Measurements from ENCODE around the gene KRTAP5-9. TPM values are rescaled to one million over a fixed set of nuclear protein-coding genes. Genes with fewer than 3 reads are reported as not detected.
"Not testable (repeated sequence)": the region's sequence is repeated elsewhere in the genome, so short reads cannot be mapped to it uniquely, and the experiment has no call there.

Gene KRTAP5-9
- total RNA-seq, 4 donors from 2014 or later = not detected

- Histone ChIP-seq H3K4me1 (no peaks in the 10 kb centered on the region), H3K36me3 (no peaks in the 10 kb centered on the region), H3K4me3 (no peak overlapping the region), H3K9me3 (no peaks in the 10 kb centered on the region), H3K27me3 (no peaks in the 10 kb centered on the region), H3K27ac (no peak overlapping the region)
- intact Hi-C loops (cut with DNase I; ENCODE audit: low total_unique reads) = no loop called here
- TF ChIP-seq POLR2A (IDR thresholded peaks at IDR 0.05) = no peak
- TF ChIP-seq CTCF (IDR thresholded peaks at IDR 0.05) = no peak
- no peak for DNase-seq
Observed at GRCh38 chr11:71572811-71573210, 24.6 kb downstream of the KRTAP5-9 start.

DNA sequence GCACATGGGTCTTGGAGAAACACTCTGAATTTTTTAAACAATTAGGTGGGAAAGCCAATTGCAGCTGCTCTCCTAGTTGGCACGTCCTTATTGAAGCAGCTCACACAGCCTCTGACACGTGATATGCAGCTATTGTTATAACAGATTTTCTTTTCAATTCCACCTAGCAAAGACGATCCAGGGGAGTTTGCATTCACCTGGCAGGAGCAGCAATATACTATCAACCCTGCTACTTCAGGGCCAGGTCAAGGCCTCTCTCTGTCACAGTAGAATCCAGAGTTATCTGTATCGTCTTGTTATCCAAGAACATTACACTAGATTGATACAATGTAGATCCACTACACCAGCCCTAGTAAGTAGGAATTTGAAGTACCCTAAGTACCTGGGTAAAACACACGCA is 26.2 kb downstream of the KRTAP5-9 start:
- intact Hi-C loops (cut with DNase I; ENCODE audit: low total_unique reads) = no loop called here
- H3K4me3 ChIP-seq = no peak overlapping the region
- H3K27me3 ChIP-seq = no peaks in the 10 kb centered on the region
- TF ChIP-seq POLR2A (IDR thresholded peaks at IDR 0.05) = no peak
- TF ChIP-seq CTCF (IDR thresholded peaks at IDR 0.05) = no peak
- no peaks in the 10 kb centered on the region for H3K4me1 ChIP-seq
- no peak overlapping the region for H3K27ac ChIP-seq
- no peak for DNase-seq
- no peaks in the 10 kb centered on the region for H3K9me3 ChIP-seq
- H3K36me3 ChIP-seq = no peaks in the 10 kb centered on the region

DNA sequence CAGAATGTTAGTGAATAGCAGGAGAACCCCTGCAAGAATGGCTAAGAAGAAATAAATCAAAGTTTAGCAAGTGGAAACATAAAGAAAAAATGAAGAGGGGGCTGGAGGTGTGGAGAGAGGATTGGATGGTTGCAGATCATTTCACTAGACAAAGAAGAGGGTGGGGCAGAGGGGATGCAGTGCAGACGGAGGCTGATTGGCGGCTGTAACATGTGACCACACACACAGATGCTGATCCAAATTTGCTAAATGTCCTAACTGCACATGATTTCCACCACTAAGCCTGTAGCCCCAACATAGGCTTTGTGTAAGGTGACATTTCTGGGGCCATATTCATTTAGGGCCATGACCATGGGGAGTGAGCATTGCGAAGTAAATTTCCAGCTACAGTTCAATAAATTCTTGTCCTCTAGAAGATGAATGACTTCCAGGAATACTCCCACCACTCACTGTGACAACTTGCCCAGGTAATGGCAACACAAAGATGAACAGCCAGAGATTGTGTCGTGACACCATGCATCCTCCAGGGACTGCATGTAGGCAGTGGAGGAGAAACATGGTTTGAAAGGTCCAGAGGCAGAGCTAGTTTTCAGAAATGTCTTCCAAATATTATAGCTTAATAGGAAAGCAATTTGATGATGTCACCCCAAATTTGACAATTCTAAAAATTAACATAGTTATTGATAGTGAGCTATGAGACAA is 27.7 kb downstream of the KRTAP5-9 start:
- intact Hi-C loops (cut with DNase I; ENCODE audit: low total_unique reads) = no loop called here
- DNase-seq = no peak
- no peak overlapping the region for H3K4me3 ChIP-seq
- TF ChIP-seq POLR2A (IDR thresholded peaks at IDR 0.05) (no peak), CTCF (IDR thresholded peaks at IDR 0.05) (no peak)
- H3K27ac ChIP-seq = no peak overlapping the region
- H3K4me1 ChIP-seq = no peaks in the 10 kb centered on the region
- no peaks in the 10 kb centered on the region for H3K9me3 ChIP-seq
- no peaks in the 10 kb centered on the region for H3K36me3 ChIP-seq
- no peaks in the 10 kb centered on the region for H3K27me3 ChIP-seq

- H3K27ac ChIP-seq; intact Hi-C loops (cut with DNase I; ENCODE audit: low total_unique reads); H3K4me3 ChIP-seq; H3K36me3 ChIP-seq; H3K4me1 ChIP-seq; H3K9me3 ChIP-seq; H3K27me3 ChIP-seq; DNase-seq: not testable (repeated sequence)
Observed at GRCh38 chr11:71576688-71577465, 28.7 kb downstream of the KRTAP5-9 start.

DNA sequence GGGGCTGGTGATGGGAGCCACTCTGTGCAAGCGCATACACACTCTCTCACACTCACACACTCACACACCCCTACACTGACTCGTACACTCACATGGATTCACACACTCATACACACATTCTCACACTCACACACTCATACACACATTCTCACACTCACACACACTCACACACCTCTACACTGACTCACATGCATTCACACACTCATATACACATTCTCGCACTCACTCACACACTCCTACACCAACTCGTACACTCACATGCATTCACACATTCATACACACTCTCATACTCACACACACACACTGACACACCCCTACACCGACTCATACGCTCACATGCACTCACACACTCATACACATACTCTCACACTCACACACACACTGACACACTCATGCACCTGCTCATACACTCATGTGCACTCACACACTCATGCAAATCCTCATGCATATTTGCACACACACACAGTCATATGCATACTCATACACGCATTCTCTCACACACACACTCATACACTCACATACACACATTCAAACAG is 29.3 kb downstream of the KRTAP5-9 start:
- Histone ChIP-seq H3K9me3 (no peaks in the 10 kb centered on the region), H3K27me3 (no peaks in the 10 kb centered on the region), H3K36me3 (no peaks in the 10 kb centered on the region), H3K4me3 (no peak overlapping the region), H3K4me1 (no peaks in the 10 kb centered on the region), H3K27ac (no peak overlapping the region)
- no peak for DNase-seq
- TF ChIP-seq POLR2A (IDR thresholded peaks at IDR 0.05) (no peak), CTCF (IDR thresholded peaks at IDR 0.05) (no peak)
- intact Hi-C loops (cut with DNase I; ENCODE audit: low total_unique reads) = no loop called here

DNA sequence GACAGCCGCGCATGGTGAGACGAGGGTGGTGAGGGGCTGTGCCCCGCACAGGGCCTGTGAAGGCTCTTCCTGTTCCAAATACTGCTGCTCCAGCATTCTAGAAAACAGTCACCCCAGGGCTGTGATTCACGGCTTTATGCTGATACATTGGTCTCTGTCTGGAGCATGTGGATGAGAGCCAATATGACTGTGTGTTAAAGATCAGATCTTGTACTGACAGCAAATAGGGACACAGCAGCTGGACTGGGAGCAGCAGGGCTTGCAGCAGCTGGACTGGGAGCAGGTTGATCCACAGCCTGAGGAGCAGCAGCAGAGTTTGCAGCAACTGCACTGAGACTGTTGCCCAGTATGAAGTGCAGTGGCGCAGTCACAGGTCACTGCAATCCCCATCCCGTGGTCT is 31.3 kb downstream of the KRTAP5-9 start:
- intact Hi-C loops (cut with DNase I; ENCODE audit: low total_unique reads); H3K36me3 ChIP-seq; DNase-seq; H3K4me3 ChIP-seq; H3K27ac ChIP-seq; H3K9me3 ChIP-seq; H3K27me3 ChIP-seq; H3K4me1 ChIP-seq: not testable (repeated sequence)
